HepG2 (cell line): ENCODE results near the gene PRDX6. TPM values are rescaled to one million over a fixed set of nuclear protein-coding genes. Genes with fewer than 3 reads are reported as not detected.
A peak's percentile ranks its signal among the peaks of the same experiment; 100 is the strongest.

Experiments
- ATAC-seq: fragments of 200-7000 bp; cut with Tn5 transposase; 3 replicates; pipeline ENCODE4 v1.9.1; 2020; ENCODE audit warnings: mild to moderate bottlenecking, moderate library complexity
- BruUV-seq: library from RNA; stranded (reverse); fragments of 400-500 nt; replicated peaks from 2 replicates; lab custom pipeline; 2021; lab: Mats Ljungman, UMichigan
- CTCF ChIA-PET: fragments of 300-600 bp; formaldehyde crosslinking; extraction: SDS; loops from one replicate; lab custom pipeline; 2021; ENCODE audit warnings: low total read pairs, inconsistent platforms, low intra/inter-chr PET ratio; lab: Yijun Ruan, JAX
- POLR2A ChIA-PET: fragments of 350-600 bp; sonication (Branson Sonifier 250); formaldehyde crosslinking; loops from one replicate; lab custom pipeline; 2020; ENCODE audit warnings: antibody characterized with exemption, inconsistent platforms; lab: Yijun Ruan, JAX
- DNase-seq: peaks from one replicate; pipeline ENCODE4 v3.0.0-alpha.2; 2015; ENCODE audit warnings: low spot score
- FAIRE-seq: peaks from 3 replicates; lab custom pipeline; 2011; peaks lifted over from hg19 to GRCh38; lab: Jason Lieb, UNC
- H2AFZ ChIP-seq: one replicate; pipeline ENCODE4 v1.6.1; 2011; ENCODE audit warnings: low read length, inconsistent platforms
- H3K27ac ChIP-seq: fragments of 300-600 bp; 3 replicates; pipeline ENCODE4 v1.8.0; 2011; ENCODE audit warnings: mixed run types, mild to moderate bottlenecking, mixed read lengths, low read length, inconsistent platforms; ENCODE audit not compliant: insufficient read depth; ENCODE audit errors: extremely low read length
- H3K27me3 ChIP-seq, 2 experiments: fragments of 200-600 bp in 1 of 2; 2 replicates in 1 of 2; 3 replicates in 1 of 2; pipeline versions ENCODE4 v1.6.0 to v1.8.0; 2011; ENCODE audit warnings: low read length in 2 of 2, mild to moderate bottlenecking in 2 of 2, moderate library complexity in 2 of 2, inconsistent platforms in 1 of 2; ENCODE audit not compliant: insufficient read depth in 2 of 2, control insufficient read depth in 1 of 2
- H3K36me3 ChIP-seq, 2 experiments: fragments of 200-600 bp in 1 of 2; replicated peaks in 1 of 2; 2 replicates in 1 of 2; 3 replicates in 1 of 2; pipeline versions ENCODE4 v1.5.1 to v1.8.0; 2011; ENCODE audit warnings: low read length in 2 of 2, inconsistent platforms in 1 of 2; ENCODE audit not compliant: insufficient read depth in 2 of 2, control insufficient read depth in 1 of 2
- H3K4me1 ChIP-seq: 2 replicates; pipeline ENCODE4 v1.5.1; 2012; ENCODE audit warnings: low read length, inconsistent platforms; ENCODE audit not compliant: insufficient read depth
- H3K4me2 ChIP-seq: 2 replicates; pipeline ENCODE4 v1.6.0; 2011; ENCODE audit warnings: low read depth, low read length, inconsistent platforms
- H3K4me3 ChIP-seq, 3 experiments: fragments of 200-600 bp in 1 of 3; sonication (generic), shearing (Covaris generic) in 1 of 3; replicated peaks in 1 of 3; 2 replicates each; pipeline ENCODE4 v1.5.1; 2011 to 2016; ENCODE audit warnings: low read length in 3 of 3, inconsistent platforms in 2 of 3, low read depth in 2 of 3, mild to moderate bottlenecking in 2 of 3, control low read depth in 1 of 3, mixed read lengths in 1 of 3; ENCODE audit not compliant: insufficient read depth in 1 of 3
- H3K79me2 ChIP-seq: one replicate; pipeline ENCODE4 v1.6.1; 2011; ENCODE audit warnings: low read length, inconsistent platforms; ENCODE audit not compliant: insufficient read depth
- H3K9ac ChIP-seq: 2 replicates; pipeline ENCODE4 v1.6.0; 2011; ENCODE audit warnings: mild to moderate bottlenecking, low read depth, low read length, inconsistent platforms; ENCODE audit not compliant: insufficient read depth
- H3K9me3 ChIP-seq: 2 replicates; pipeline ENCODE4 v1.5.1; 2012; ENCODE audit warnings: mild to moderate bottlenecking, low read length
- H4K20me1 ChIP-seq: 2 replicates; pipeline ENCODE4 v1.6.0; 2011; ENCODE audit warnings: inconsistent platforms, mild to moderate bottlenecking, low read length, moderate library complexity; ENCODE audit not compliant: insufficient read depth
- CEBPB ChIP-seq: IDR thresholded peaks from 2 replicates; pipeline ENCODE4 v1.6.1; 2011; ENCODE audit warnings: low read depth, low read length, improper control_type of control experiment, borderline replicate concordance
- E2F1 ChIP-seq: sonication (generic); formaldehyde crosslinking; IDR thresholded peaks from 2 replicates; pipeline ENCODE4 v1.5.0; 2020; ENCODE audit warnings: missing genetic modification reagents
- MBNL3 ChIP-seq: fragments of 250-450 bp; sonication (Bioruptor Pico); conservative IDR thresholded peaks from 2 replicates; pipeline ENCODE4 v1.8.0; 2022; ENCODE audit warnings: mild to moderate bottlenecking, inconsistent platforms
- RBM22 ChIP-seq: fragments of 200-400 bp; formaldehyde crosslinking; optimal IDR thresholded peaks from 2 replicates; pipeline ENCODE3; 2017; ENCODE audit warnings: mild to moderate bottlenecking, low read length, moderate library complexity
- ZFP91 ChIP-seq: sonication (generic); formaldehyde crosslinking; IDR thresholded peaks from 2 replicates; pipeline ENCODE4 v1.9.0; 2022; ENCODE audit warnings: missing genetic modification reagents, mild to moderate bottlenecking, borderline replicate concordance
- ZNF550 ChIP-seq: sonication (generic); formaldehyde crosslinking; IDR thresholded peaks from 2 replicates; pipeline ENCODE4 v1.4.0; 2020; ENCODE audit warnings: mild to moderate bottlenecking, missing genetic modification reagents, borderline replicate concordance
- WGBS: methylation state at CpG from one replicate; pipeline ENCODE4 v1.1.6; 2017; ENCODE audit warnings: low lambda C conversion rate; 5-methylcytosine and 5-hydroxymethylcytosine counted together
- in situ Hi-C: cut with HindIII; loops from 2 replicates; pipeline ENCODE4 v1.10.0; 2017; ENCODE audit warnings: low pct_unique_long_range_greater_than_20kb; ENCODE audit not compliant: extremely low pct_ligation_motif_present
- intact Hi-C: fragments of 100-400 bp; cut with micrococcal nuclease; formaldehyde crosslinking; loops from one replicate; pipeline ENCODE4 v1.10.0; 2022; ENCODE audit not compliant: unreplicated experiment
- polyA plus RNA-seq, 8 experiments: library from polyadenylated mRNA; depleted of rRNA in 3 of 8; stranded (reverse) in 7 of 8; unstranded in 1 of 8; fragments of >200 nt; fragmentation: Illumina TruSeq in 4 of 8; extraction: Trizol in 4 of 8; gene quantifications; 2 replicates each; pipeline versions ENCODE4 v1.2.1 to v1.2.3, GENCODE V29; 2011 to 2016; ENCODE audit warnings: low read depth in 4 of 8, missing spikeins in 1 of 8, mixed read lengths in 1 of 8; ENCODE audit not compliant: insufficient read depth in 1 of 8
- total RNA-seq, 5 experiments: library from RNA; depleted of rRNA; stranded (reverse); fragments of >200 nt; fragmentation: Illumina TruSeq; extraction: Trizol; gene quantifications; 2 replicates each; pipeline ENCODE4 v1.2.3, GENCODE V29; 2016; ENCODE audit warnings: low read depth in 1 of 5

PRDX6 gene
- total and polyA plus RNA-seq, 2 of the 13 experiments (the other 11 are each of a cell fraction or from before 2014, with no cell fraction given): 224 to 309 TPM

GRCh38 chr1:173502104-173502503 lies 25.0 kb downstream of the PRDX6 start:
- H3K9ac ChIP-seq: no peak overlapping the region
- H3K4me3 ChIP-seq: no peak overlapping the region
- peak; percentile 19 for DNase-seq
- intact Hi-C loops: loop anchor here (10.0 kb wide), 1 partner anchor 757 kb away; no protein-coding TSS in a partner anchor
- 0% methylated on average over 1 of the region's 1 CpG for WGBS
- H2AFZ ChIP-seq: no peak overlapping the region
- peak; percentile 58; the same call in 2 of the 3 replicates for ATAC-seq
- no peaks in the 10 kb centered on the region for H3K79me2 ChIP-seq
- no peak overlapping the region for H3K4me2 ChIP-seq
- peaks cover under 1% of the 10 kb centered on the region; the same call in 1 of the 2 replicates for H3K9me3 ChIP-seq
- FAIRE-seq: no peak
- H3K4me1 ChIP-seq: peaks cover 27% of the 10 kb centered on the region
- CTCF ChIA-PET: no interaction called here
- no peaks in the 10 kb centered on the region for H3K27me3 ChIP-seq
- H3K36me3 ChIP-seq: no peaks in the 10 kb centered on the region
- no TSS peak for BruUV-seq
- no peak overlapping the region for H3K27ac ChIP-seq
- in situ Hi-C loops: no loop called here
- POLR2A ChIA-PET: no interaction called here
- H4K20me1 ChIP-seq: no peaks in the 10 kb centered on the region
- TF ChIP-seq RBM22 (no peak), ZFP91 (no peak), ZNF550 (CRISPR knock-in tag) (no peak), MBNL3 (CRISPR knock-in tag) (no peak), E2F1 (CRISPR knock-in tag) (no peak)

- Histone ChIP-seq H3K27ac (no peak overlapping the region), H2AFZ (no peak overlapping the region), H3K9me3 (no peaks in the 10 kb centered on the region), H3K79me2 (no peaks in the 10 kb centered on the region), H3K4me2 (peak overlapping the region; percentile 52), H3K36me3 (no peaks in the 10 kb centered on the region), H3K9ac (no peak overlapping the region), H3K27me3 (no peaks in the 10 kb centered on the region), H3K4me3 (peak overlapping the region in 1 of 3 experiments; percentile 15; a peak in 1 of 6 replicates), H4K20me1 (no peaks in the 10 kb centered on the region), H3K4me1 (peaks cover 27% of the 10 kb centered on the region)
- ChIA-PET POLR2A (no interaction called here), CTCF (no interaction called here)
- FAIRE-seq (no peak), DNase-seq (peak; percentile 33), ATAC-seq (peak; percentile 89)
- WGBS: 0% methylated on average over 4 of the region's 4 CpGs
- no TSS peak for BruUV-seq
- intact Hi-C loops (loop anchor here (10.0 kb wide), 1 partner anchor 759 kb away; no protein-coding TSS in a partner anchor), in situ Hi-C loops (no loop called here)
- TF ChIP-seq CEBPB: 0 out of 2 replicates have a peak, but pooled peaks have one; percentile 9
Observed at GRCh38 chr1:173503391-173503790, 26.3 kb downstream of the PRDX6 start.
